Osteoblast (primary cell): ENCODE measurements around the gene C16orf74. TPM values are rescaled to one million over a fixed set of nuclear protein-coding genes. Genes with fewer than 3 reads are reported as not detected.

Experiments
- DNase-seq: peaks from one replicate; pipeline ENCODE4 v3.0.0; 2011; ENCODE audit warnings: low spot score, mixed read lengths; ENCODE audit not compliant: insufficient read length; ENCODE audit errors: missing footprints
- H2AFZ ChIP-seq: 2 replicates; pipeline ENCODE4 v1.6.0; 2011; ENCODE audit warnings: mild to moderate bottlenecking, low read length
- H3K27ac ChIP-seq: 2 replicates; pipeline ENCODE4 v1.5.1; 2011; ENCODE audit warnings: mild to moderate bottlenecking, low read depth, low read length, moderate library complexity
- H3K27me3 ChIP-seq: 2 replicates; pipeline ENCODE4 v1.6.0; 2012; ENCODE audit warnings: mild to moderate bottlenecking, control low read depth, inconsistent platforms, low read length, moderate library complexity; ENCODE audit not compliant: insufficient read depth
- H3K36me3 ChIP-seq: 2 replicates; pipeline ENCODE4 v1.5.1; 2011; ENCODE audit warnings: mild to moderate bottlenecking, low read length, control low read depth, moderate library complexity; ENCODE audit not compliant: insufficient read depth
- H3K4me1 ChIP-seq: 2 replicates; pipeline ENCODE4 v1.5.1; 2011; ENCODE audit warnings: mild to moderate bottlenecking, low read length, control low read depth, moderate library complexity; ENCODE audit not compliant: insufficient read depth
- H3K4me2 ChIP-seq: 2 replicates; pipeline ENCODE4 v1.6.0; 2011; ENCODE audit warnings: mild to moderate bottlenecking, low read length; ENCODE audit not compliant: insufficient read depth
- H3K4me3 ChIP-seq: fragments of 200-600 bp; sonication (generic); 3 replicates; pipeline ENCODE4 v1.5.1; 2012; ENCODE audit warnings: mild to moderate bottlenecking, low read length, inconsistent platforms; ENCODE audit not compliant: insufficient read depth
- H3K79me2 ChIP-seq: 2 replicates; pipeline ENCODE4 v1.6.0; 2012; ENCODE audit warnings: mild to moderate bottlenecking, low read length, control low read depth, inconsistent platforms; ENCODE audit not compliant: insufficient read depth
- H3K9me3 ChIP-seq: 2 replicates; pipeline ENCODE4 v1.5.1; 2011; ENCODE audit warnings: low read depth, low read length, control low read depth
- H4K20me1 ChIP-seq: 2 replicates; pipeline ENCODE4 v1.6.0; 2012; ENCODE audit warnings: mild to moderate bottlenecking, low read length, control low read depth; ENCODE audit not compliant: insufficient read depth
- CTCF ChIP-seq: IDR thresholded peaks from 2 replicates; pipeline ENCODE4 v1.5.1; 2011; ENCODE audit warnings: mild to moderate bottlenecking, low read depth, low read length, moderate library complexity; ENCODE audit errors: extremely low read depth
- total RNA-seq: library from RNA; depleted of rRNA; stranded (reverse); fragments of >200 nt; gene quantifications from 2 replicates; pipeline ENCODE4 v1.2.3, GENCODE V29; 2012

C16orf74 gene
- total RNA-seq, 1 donor = 0.72 TPM

- TF ChIP-seq CTCF = no peak
- no peak overlapping the region for H3K4me3 ChIP-seq
- H3K4me1 ChIP-seq = no peaks in the 10 kb centered on the region
- DNase-seq = peak; percentile 21
- H3K27ac ChIP-seq = no peak overlapping the region
- H3K9me3 ChIP-seq = peaks cover 3% of the 10 kb centered on the region
- H3K27me3 ChIP-seq = no peaks in the 10 kb centered on the region
- H3K79me2 ChIP-seq = no peaks in the 10 kb centered on the region
- no peak overlapping the region for H3K4me2 ChIP-seq
- peaks cover 6% of the 10 kb centered on the region for H4K20me1 ChIP-seq
- H2AFZ ChIP-seq = no peak overlapping the region
- no peaks in the 10 kb centered on the region for H3K36me3 ChIP-seq
Measured at GRCh38 chr16:85716680-85717038, 34.2 kb downstream of the C16orf74 start.

- H3K27me3 ChIP-seq = no peaks in the 10 kb centered on the region
- no peak overlapping the region for H2AFZ ChIP-seq
- H3K4me3 ChIP-seq = no peak overlapping the region
- H3K27ac ChIP-seq = no peak overlapping the region
- peaks cover 6% of the 10 kb centered on the region for H4K20me1 ChIP-seq
- DNase-seq = peak; percentile 73
- no peaks in the 10 kb centered on the region for H3K4me1 ChIP-seq
- TF ChIP-seq CTCF = no peak
- H3K36me3 ChIP-seq = no peaks in the 10 kb centered on the region
- H3K9me3 ChIP-seq = peaks cover 3% of the 10 kb centered on the region
- no peak overlapping the region for H3K4me2 ChIP-seq
- no peaks in the 10 kb centered on the region for H3K79me2 ChIP-seq
Measured at GRCh38 chr16:85716022-85716679, 34.7 kb downstream of the C16orf74 start.

GRCh38 chr16:85715169-85716021 is 35.5 kb downstream of the C16orf74 start:
- H3K4me1 ChIP-seq = no peaks in the 10 kb centered on the region
- H3K27me3 ChIP-seq = no peaks in the 10 kb centered on the region
- H4K20me1 ChIP-seq = peaks cover 6% of the 10 kb centered on the region
- H3K4me2 ChIP-seq = no peak overlapping the region
- H2AFZ ChIP-seq = no peak overlapping the region
- no peaks in the 10 kb centered on the region for H3K79me2 ChIP-seq
- H3K9me3 ChIP-seq = peaks cover 3% of the 10 kb centered on the region
- H3K4me3 ChIP-seq = no peak overlapping the region
- DNase-seq = peak; percentile 65
- no peak for TF ChIP-seq CTCF
- no peaks in the 10 kb centered on the region for H3K36me3 ChIP-seq
- H3K27ac ChIP-seq = no peak overlapping the region

GRCh38 chr16:85712801-85713200 is 38.1 kb downstream of the C16orf74 start:
- H2AFZ ChIP-seq = no peak overlapping the region
- no peaks in the 10 kb centered on the region for H3K27me3 ChIP-seq
- H3K9me3 ChIP-seq = peaks cover 3% of the 10 kb centered on the region
- H4K20me1 ChIP-seq = no peaks in the 10 kb centered on the region
- H3K4me2 ChIP-seq = no peak overlapping the region
- no peaks in the 10 kb centered on the region for H3K79me2 ChIP-seq
- TF ChIP-seq CTCF = no peak
- DNase-seq = peak; percentile 3
- no peak overlapping the region for H3K27ac ChIP-seq
- H3K4me1 ChIP-seq = no peaks in the 10 kb centered on the region
- H3K4me3 ChIP-seq = no peak overlapping the region
- H3K36me3 ChIP-seq = no peaks in the 10 kb centered on the region
